Measurements from ENCODE around the gene MMAA.
"Not testable (repeated sequence)": the region's sequence is repeated elsewhere in the genome, so short reads cannot be mapped to it uniquely, and the experiment has no call there.

The MMAA gene

GRCh38 chr4:145626623-145626982 is 7.4 kb downstream of the MMAA start:
- in situ Hi-C loops (cut with MboI; ENCODE audit: low sequenced_read_pairs) = no loop called here

- in situ Hi-C loops (cut with MboI; ENCODE audit: low sequenced_read_pairs) = no loop called here
Observed at GRCh38 chr4:145635117-145635516, 15.9 kb downstream of the MMAA start.

GRCh38 chr4:145635630-145636029 is 16.4 kb downstream of the MMAA start:
- in situ Hi-C loops (cut with MboI; ENCODE audit: low sequenced_read_pairs) = no loop called here

GRCh38 chr4:145639186-145639698 is 20.1 kb downstream of the MMAA start:
- in situ Hi-C loops (cut with MboI; ENCODE audit: low sequenced_read_pairs) = no loop called here

GRCh38 chr4:145640236-145640635 is 21.1 kb downstream of the MMAA start:
- in situ Hi-C loops (cut with MboI; ENCODE audit: low sequenced_read_pairs) = not testable (repeated sequence)

- in situ Hi-C loops (cut with MboI; ENCODE audit: low sequenced_read_pairs) = no loop called here
Observed at GRCh38 chr4:145643295-145643694, 24.1 kb downstream of the MMAA start.

GRCh38 chr4:145644699-145645098 is 25.5 kb downstream of the MMAA start:
- in situ Hi-C loops (cut with MboI; ENCODE audit: low sequenced_read_pairs) = no loop called here

- in situ Hi-C loops (cut with MboI; ENCODE audit: low sequenced_read_pairs) = no loop called here
Observed at GRCh38 chr4:145656156-145656555, 37.0 kb downstream of the MMAA start.

- in situ Hi-C loops (cut with MboI; ENCODE audit: low sequenced_read_pairs) = no loop called here
Observed at GRCh38 chr4:145660064-145660463, 40.9 kb downstream of the MMAA start.

- in situ Hi-C loops (cut with MboI; ENCODE audit: low sequenced_read_pairs) = no loop called here
Observed at GRCh38 chr4:145663194-145663593, 44.0 kb downstream of the MMAA start.

- in situ Hi-C loops (cut with MboI; ENCODE audit: low sequenced_read_pairs) = no loop called here
Observed at GRCh38 chr4:145665773-145666172, 46.6 kb downstream of the MMAA start.

- in situ Hi-C loops (cut with MboI; ENCODE audit: low sequenced_read_pairs) = no loop called here
Observed at GRCh38 chr4:145670422-145670821, 51.2 kb downstream of the MMAA start.

GRCh38 chr4:145679520-145679919 is 60.3 kb downstream of the MMAA start:
- in situ Hi-C loops (cut with MboI; ENCODE audit: low sequenced_read_pairs) = no loop called here

- in situ Hi-C loops (cut with MboI; ENCODE audit: low sequenced_read_pairs) = no loop called here
Observed at GRCh38 chr4:145679991-145680455, 60.8 kb downstream of the MMAA start, which contains the start of gene C4orf51. C4orf51 (plus strand) TSS chr4:145680146; CDS start chr4:145680204, 58 bp downstream.

GRCh38 chr4:145680902-145681301 is 61.7 kb downstream of the MMAA start:
- in situ Hi-C loops (cut with MboI; ENCODE audit: low sequenced_read_pairs) = no loop called here

GRCh38 chr4:145681518-145681917 is 62.3 kb downstream of the MMAA start:
- in situ Hi-C loops (cut with MboI; ENCODE audit: low sequenced_read_pairs) = no loop called here

GRCh38 chr4:145681956-145682355 is 62.8 kb downstream of the MMAA start:
- in situ Hi-C loops (cut with MboI; ENCODE audit: low sequenced_read_pairs) = no loop called here

- in situ Hi-C loops (cut with MboI; ENCODE audit: low sequenced_read_pairs) = no loop called here
Observed at GRCh38 chr4:145686991-145687390, 67.8 kb downstream of the MMAA start.

GRCh38 chr4:145690610-145691009 is 71.4 kb downstream of the MMAA start:
- in situ Hi-C loops (cut with MboI; ENCODE audit: low sequenced_read_pairs) = no loop called here

- in situ Hi-C loops (cut with MboI; ENCODE audit: low sequenced_read_pairs) = not testable (repeated sequence)
Observed at GRCh38 chr4:145691416-145691815, 72.2 kb downstream of the MMAA start.

- in situ Hi-C loops (cut with MboI; ENCODE audit: low sequenced_read_pairs) = no loop called here
Observed at GRCh38 chr4:145694929-145695328, 75.7 kb downstream of the MMAA start.

- in situ Hi-C loops (cut with MboI; ENCODE audit: low sequenced_read_pairs) = no loop called here
Observed at GRCh38 chr4:145697332-145697731, 78.1 kb downstream of the MMAA start.

GRCh38 chr4:145698507-145698906 is 79.3 kb downstream of the MMAA start:
- in situ Hi-C loops (cut with MboI; ENCODE audit: low sequenced_read_pairs) = no loop called here

All from hTERT RPE-1 (cell line).